Keratinocyte (primary cell): Measurements from ENCODE around the gene AMBRA1.

ENCODE experiments used
- EZH2 ChIP-seq: IDR thresholded peaks from one replicate; pipeline ENCODE4 v1.6.1; 2012; ENCODE audit warnings: inconsistent platforms, mild to moderate bottlenecking, low read length, moderate library complexity
- TF ChIP-seq, protein P1 (sequence below), 3 experiments: IDR thresholded peaks in 1 of 3; conservative IDR thresholded peaks in 1 of 3; optimal IDR thresholded peaks in 1 of 3; 2 replicates in 2 of 3; 3 replicates in 1 of 3; pipeline versions ENCODE3 to v1.5.1; 2011; ENCODE audit warnings: low read length in 3 of 3, mild to moderate bottlenecking in 3 of 3, moderate library complexity in 2 of 3, control low read depth in 1 of 3, inconsistent platforms in 1 of 3; ENCODE audit not compliant: insufficient read depth in 2 of 3; ENCODE audit errors: extremely low read depth in 1 of 3

DNA sequence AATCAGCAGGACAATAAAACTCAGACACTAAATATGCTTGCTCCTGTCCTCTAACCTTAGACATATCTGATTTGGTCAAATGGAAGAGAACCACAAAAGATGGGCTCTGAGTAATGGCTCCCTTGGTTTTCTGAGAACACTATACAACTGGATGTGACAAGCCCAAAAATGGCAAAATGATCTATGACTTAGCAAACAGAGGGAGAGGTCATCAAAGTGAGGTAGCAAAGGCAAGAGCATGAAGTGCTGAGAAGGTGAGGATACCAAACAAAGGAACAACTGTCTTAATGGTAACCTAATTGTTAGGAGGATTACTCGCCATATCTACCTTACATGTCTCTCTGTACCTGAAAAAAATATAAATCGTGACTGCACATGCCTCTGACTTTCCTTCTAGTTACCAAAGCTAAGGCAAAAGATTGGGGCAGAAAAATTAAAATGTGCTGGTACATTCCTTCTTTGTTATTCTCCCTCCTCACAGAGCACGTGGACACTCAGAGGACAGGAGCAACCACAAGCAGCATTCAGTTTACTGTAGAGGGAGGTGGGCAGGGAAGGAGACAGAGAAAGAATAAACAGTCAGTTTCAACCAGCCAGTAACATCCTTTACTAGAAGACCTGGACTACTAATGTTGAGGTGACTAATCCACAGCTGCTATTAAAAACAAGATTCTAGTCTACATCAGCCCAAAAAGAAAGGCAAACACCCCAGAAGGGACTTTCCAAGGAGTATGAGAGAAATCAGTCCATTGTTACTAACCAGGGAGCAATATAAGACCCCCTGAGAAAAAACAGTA, 88.8 kb downstream of the AMBRA1 start:
- no peak for TF ChIP-seq EZH2
- TF ChIP-seq, protein P1, sequence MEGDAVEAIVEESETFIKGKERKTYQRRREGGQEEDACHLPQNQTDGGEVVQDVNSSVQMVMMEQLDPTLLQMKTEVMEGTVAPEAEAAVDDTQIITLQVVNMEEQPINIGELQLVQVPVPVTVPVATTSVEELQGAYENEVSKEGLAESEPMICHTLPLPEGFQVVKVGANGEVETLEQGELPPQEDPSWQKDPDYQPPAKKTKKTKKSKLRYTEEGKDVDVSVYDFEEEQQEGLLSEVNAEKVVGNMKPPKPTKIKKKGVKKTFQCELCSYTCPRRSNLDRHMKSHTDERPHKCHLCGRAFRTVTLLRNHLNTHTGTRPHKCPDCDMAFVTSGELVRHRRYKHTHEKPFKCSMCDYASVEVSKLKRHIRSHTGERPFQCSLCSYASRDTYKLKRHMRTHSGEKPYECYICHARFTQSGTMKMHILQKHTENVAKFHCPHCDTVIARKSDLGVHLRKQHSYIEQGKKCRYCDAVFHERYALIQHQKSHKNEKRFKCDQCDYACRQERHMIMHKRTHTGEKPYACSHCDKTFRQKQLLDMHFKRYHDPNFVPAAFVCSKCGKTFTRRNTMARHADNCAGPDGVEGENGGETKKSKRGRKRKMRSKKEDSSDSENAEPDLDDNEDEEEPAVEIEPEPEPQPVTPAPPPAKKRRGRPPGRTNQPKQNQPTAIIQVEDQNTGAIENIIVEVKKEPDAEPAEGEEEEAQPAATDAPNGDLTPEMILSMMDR (optimal IDR thresholded peaks at IDR 0.05 in 1 of 3, IDR thresholded peaks at IDR 0.05 in 1 of 3, conservative IDR thresholded peaks at IDR 0.05 in 1 of 3; ENCODE audit: extremely low read depth in 1 of 3, insufficient read depth in 2 of 3, low read length in 3 of 3) = no peak
